HEK293 (cell line): Measurements from ENCODE around the gene UGT1A1.
"Not testable (repeated sequence)": the region's sequence is repeated elsewhere in the genome, so short reads cannot be mapped to it uniquely, and the experiment has no call there.

ENCODE experiments used
- CTCF ChIA-PET: fragments of 350-600 bp; formaldehyde crosslinking; extraction: SDS; loops from one replicate; lab custom pipeline; 2021; ENCODE audit warnings: antibody characterized with exemption; lab: Yijun Ruan, JAX
- POLR2A ChIA-PET: fragments of 300-600 bp; formaldehyde crosslinking; extraction: SDS; loops from one replicate; lab custom pipeline; 2020; ENCODE audit warnings: antibody characterized with exemption, inconsistent platforms; lab: Yijun Ruan, JAX
- H3K27ac ChIP-seq: fragments of 200-500 bp; sonication (Bioruptor generic); 2 replicates; pipeline ENCODE4 v1.5.1; 2014; ENCODE audit warnings: low read depth, low read length, control low read depth, inconsistent platforms; ENCODE audit errors: extremely low read depth
- H3K36me3 ChIP-seq, 2 experiments: fragments of 200-500 bp in 1 of 2; sonication (Bioruptor generic) in 1 of 2; 1 replicate in 1 of 2; 2 replicates in 1 of 2; pipeline ENCODE4 v1.5.1; 2014 to 2017; ENCODE audit warnings: inconsistent platforms in 2 of 2, low read length in 2 of 2; ENCODE audit not compliant: control insufficient read depth in 2 of 2, insufficient read depth in 1 of 2
- H3K4me1 ChIP-seq: fragments of 200-500 bp; sonication (Bioruptor generic); 2 replicates; pipeline ENCODE4 v1.5.1; 2014; ENCODE audit warnings: mild to moderate bottlenecking, low read length, inconsistent platforms; ENCODE audit not compliant: control insufficient read depth, insufficient read depth
- H3K4me3 ChIP-seq: 2 replicates; pipeline ENCODE4 v1.5.1; 2011; ENCODE audit warnings: low read depth, mild to moderate bottlenecking, control low read depth, low read length, moderate library complexity
- H3K9me3 ChIP-seq: fragments of 200-500 bp; sonication (Bioruptor generic); 2 replicates; pipeline ENCODE4 v1.5.1; 2014; ENCODE audit warnings: low read depth, low read length, inconsistent platforms; ENCODE audit not compliant: control insufficient read depth, insufficient read depth
- EGR2 ChIP-seq: fragments of 450-650 bp; formaldehyde crosslinking; IDR thresholded peaks from 2 replicates; pipeline ENCODE4 v1.5.1; 2016; ENCODE audit warnings: low read depth, missing biosample characterization, missing genetic modification characterization
- HOXC10 ChIP-seq: sonication (generic); formaldehyde crosslinking; IDR thresholded peaks from 2 replicates; pipeline ENCODE4 v1.8.1; 2023; ENCODE audit warnings: mild to moderate bottlenecking, missing genetic modification reagents
- IKZF3 ChIP-seq: fragments of 450-650 bp; IDR thresholded peaks from 2 replicates; pipeline ENCODE4 v1.5.0; 2018; ENCODE audit warnings: missing biosample characterization, mild to moderate bottlenecking, missing genetic modification characterization, moderate library complexity
- KLF8 ChIP-seq: fragments of 450-650 bp; formaldehyde crosslinking; IDR thresholded peaks from 2 replicates; pipeline ENCODE4 v1.5.1; 2016; ENCODE audit warnings: missing biosample characterization, missing genetic modification characterization
- OSR2 ChIP-seq: fragments of 450-650 bp; formaldehyde crosslinking; IDR thresholded peaks from 2 replicates; pipeline ENCODE4 v1.5.1; 2016; ENCODE audit warnings: missing biosample characterization, missing genetic modification characterization
- PRDM1 ChIP-seq: fragments of 450-650 bp; formaldehyde crosslinking; IDR thresholded peaks from 2 replicates; pipeline ENCODE4; 2016; ENCODE audit warnings: missing biosample characterization, missing genetic modification characterization
- SALL2 ChIP-seq: fragments of 450-650 bp; formaldehyde crosslinking; IDR thresholded peaks from 2 replicates; pipeline ENCODE4 v1.5.0; 2017; ENCODE audit warnings: missing biosample characterization, mild to moderate bottlenecking, missing genetic modification characterization, borderline replicate concordance
- YY1 ChIP-seq: fragments of 450-650 bp; formaldehyde crosslinking; IDR thresholded peaks from 2 replicates; pipeline ENCODE4 v1.5.1; 2018; ENCODE audit warnings: missing biosample characterization, missing genetic modification characterization
- ZNF155 ChIP-seq: fragments of 450-650 bp; formaldehyde crosslinking; IDR thresholded peaks from 2 replicates; pipeline ENCODE4 v1.5.1; 2016; ENCODE audit warnings: missing biosample characterization, missing genetic modification characterization
- ZNF292 ChIP-seq: fragments of 450-650 bp; formaldehyde crosslinking; IDR thresholded peaks from 2 replicates; pipeline ENCODE4 v1.5.1; 2016; ENCODE audit warnings: low read depth, missing biosample characterization, missing genetic modification characterization, borderline replicate concordance
- ZNF426 ChIP-seq: fragments of 450-650 bp; formaldehyde crosslinking; IDR thresholded peaks from 2 replicates; pipeline ENCODE4 v1.5.1; 2017; ENCODE audit warnings: missing biosample characterization, missing genetic modification characterization, mild to moderate bottlenecking, inconsistent platforms, moderate library complexity
- ZNF530 ChIP-seq: fragments of 450-650 bp; formaldehyde crosslinking; IDR thresholded peaks from 2 replicates; pipeline ENCODE4 v1.5.1; 2016; ENCODE audit warnings: low read depth, missing biosample characterization, missing genetic modification characterization
- ZNF747 ChIP-seq: fragments of 450-650 bp; formaldehyde crosslinking; IDR thresholded peaks from 2 replicates; pipeline ENCODE4 v1.5.1; 2016; ENCODE audit warnings: missing biosample characterization, missing genetic modification characterization
- ZSCAN30 ChIP-seq: fragments of 450-650 bp; IDR thresholded peaks from 2 replicates; pipeline ENCODE4 v1.5.1; 2018; ENCODE audit warnings: missing biosample characterization, mild to moderate bottlenecking, missing genetic modification characterization, moderate library complexity
- TF ChIP-seq, protein P1 (sequence below): fragments of 450-650 bp; formaldehyde crosslinking; IDR thresholded peaks from 2 replicates; pipeline ENCODE4 v1.5.1; 2016; ENCODE audit warnings: missing biosample characterization, missing genetic modification characterization
- TF ChIP-seq, protein P2 (sequence below): fragments of 450-650 bp; formaldehyde crosslinking; IDR thresholded peaks from 2 replicates; pipeline ENCODE4 v1.5.1; 2016; ENCODE audit warnings: missing biosample characterization, missing genetic modification characterization
- TF ChIP-seq, protein P3 (sequence below): fragments of 450-650 bp; formaldehyde crosslinking; IDR thresholded peaks from 2 replicates; pipeline ENCODE4 v1.5.1; 2016; ENCODE audit warnings: missing biosample characterization, missing genetic modification characterization

UGT1A1 gene

GRCh38 chr2:233745073-233745755 lies 14.9 kb upstream of the UGT1A1 start:
- Histone ChIP-seq H3K4me1 (no peaks in the 10 kb centered on the region), H3K36me3 (no peaks in the 10 kb centered on the region), H3K27ac (no peak overlapping the region), H3K4me3 (no peak overlapping the region), H3K9me3 (no peaks in the 10 kb centered on the region)
- TF ChIP-seq EGR2 (tag by site-specific recombination) (no peak), ZNF747 (tag by site-specific recombination) (no peak), PRDM1 (tag by site-specific recombination) (no peak), ZNF426 (no peak), ZNF292 (tag by site-specific recombination) (no peak), SALL2 (tag by site-specific recombination) (no peak), HOXC10 (CRISPR knock-in tag) (no peak), ZNF155 (no peak), YY1 (tag by site-specific recombination) (no peak), ZNF530 (tag by site-specific recombination) (no peak), IKZF3 (tag by site-specific recombination) (no peak), KLF8 (tag by site-specific recombination) (no peak), OSR2 (tag by site-specific recombination) (no peak), ZSCAN30 (no peak)
- TF ChIP-seq, protein P1, sequence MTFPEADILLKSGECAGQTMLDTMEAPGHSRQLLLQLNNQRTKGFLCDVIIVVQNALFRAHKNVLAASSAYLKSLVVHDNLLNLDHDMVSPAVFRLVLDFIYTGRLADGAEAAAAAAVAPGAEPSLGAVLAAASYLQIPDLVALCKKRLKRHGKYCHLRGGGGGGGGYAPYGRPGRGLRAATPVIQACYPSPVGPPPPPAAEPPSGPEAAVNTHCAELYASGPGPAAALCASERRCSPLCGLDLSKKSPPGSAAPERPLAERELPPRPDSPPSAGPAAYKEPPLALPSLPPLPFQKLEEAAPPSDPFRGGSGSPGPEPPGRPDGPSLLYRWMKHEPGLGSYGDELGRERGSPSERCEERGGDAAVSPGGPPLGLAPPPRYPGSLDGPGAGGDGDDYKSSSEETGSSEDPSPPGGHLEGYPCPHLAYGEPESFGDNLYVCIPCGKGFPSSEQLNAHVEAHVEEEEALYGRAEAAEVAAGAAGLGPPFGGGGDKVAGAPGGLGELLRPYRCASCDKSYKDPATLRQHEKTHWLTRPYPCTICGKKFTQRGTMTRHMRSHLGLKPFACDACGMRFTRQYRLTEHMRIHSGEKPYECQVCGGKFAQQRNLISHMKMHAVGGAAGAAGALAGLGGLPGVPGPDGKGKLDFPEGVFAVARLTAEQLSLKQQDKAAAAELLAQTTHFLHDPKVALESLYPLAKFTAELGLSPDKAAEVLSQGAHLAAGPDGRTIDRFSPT (tag by site-specific recombination) = no peak
- TF ChIP-seq, protein P2, sequence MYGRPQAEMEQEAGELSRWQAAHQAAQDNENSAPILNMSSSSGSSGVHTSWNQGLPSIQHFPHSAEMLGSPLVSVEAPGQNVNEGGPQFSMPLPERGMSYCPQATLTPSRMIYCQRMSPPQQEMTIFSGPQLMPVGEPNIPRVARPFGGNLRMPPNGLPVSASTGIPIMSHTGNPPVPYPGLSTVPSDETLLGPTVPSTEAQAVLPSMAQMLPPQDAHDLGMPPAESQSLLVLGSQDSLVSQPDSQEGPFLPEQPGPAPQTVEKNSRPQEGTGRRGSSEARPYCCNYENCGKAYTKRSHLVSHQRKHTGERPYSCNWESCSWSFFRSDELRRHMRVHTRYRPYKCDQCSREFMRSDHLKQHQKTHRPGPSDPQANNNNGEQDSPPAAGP = no peak
- TF ChIP-seq, protein P3, sequence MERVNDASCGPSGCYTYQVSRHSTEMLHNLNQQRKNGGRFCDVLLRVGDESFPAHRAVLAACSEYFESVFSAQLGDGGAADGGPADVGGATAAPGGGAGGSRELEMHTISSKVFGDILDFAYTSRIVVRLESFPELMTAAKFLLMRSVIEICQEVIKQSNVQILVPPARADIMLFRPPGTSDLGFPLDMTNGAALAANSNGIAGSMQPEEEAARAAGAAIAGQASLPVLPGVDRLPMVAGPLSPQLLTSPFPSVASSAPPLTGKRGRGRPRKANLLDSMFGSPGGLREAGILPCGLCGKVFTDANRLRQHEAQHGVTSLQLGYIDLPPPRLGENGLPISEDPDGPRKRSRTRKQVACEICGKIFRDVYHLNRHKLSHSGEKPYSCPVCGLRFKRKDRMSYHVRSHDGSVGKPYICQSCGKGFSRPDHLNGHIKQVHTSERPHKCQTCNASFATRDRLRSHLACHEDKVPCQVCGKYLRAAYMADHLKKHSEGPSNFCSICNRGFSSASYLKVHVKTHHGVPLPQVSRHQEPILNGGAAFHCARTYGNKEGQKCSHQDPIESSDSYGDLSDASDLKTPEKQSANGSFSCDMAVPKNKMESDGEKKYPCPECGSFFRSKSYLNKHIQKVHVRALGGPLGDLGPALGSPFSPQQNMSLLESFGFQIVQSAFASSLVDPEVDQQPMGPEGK (tag by site-specific recombination) = no peak
- POLR2A ChIA-PET = no interaction called here
- CTCF ChIA-PET = no interaction called here

GRCh38 chr2:233745838-233746237 lies 14.2 kb upstream of the UGT1A1 start:
- H3K9me3 ChIP-seq, CTCF ChIA-PET, H3K27ac ChIP-seq, H3K4me3 ChIP-seq, H3K36me3 ChIP-seq, POLR2A ChIA-PET, H3K4me1 ChIP-seq: not testable (repeated sequence)
